Stimulated activated CD4-positive, alpha-beta T cell treated with anti-CD3 and anti-CD28 coated beads, Interleukin-15, amount 100 ng/mL, for 1 hour (primary cell): ENCODE data around the gene C22orf15.

Source experiments
- DNase-seq, 2 donors: peaks; one replicate each; pipeline ENCODE4 v3.0.0-alpha.2; 2020; ENCODE audit warnings: low read depth in 1 of 2, low spot score in 1 of 2

C22orf15 gene

DNA sequence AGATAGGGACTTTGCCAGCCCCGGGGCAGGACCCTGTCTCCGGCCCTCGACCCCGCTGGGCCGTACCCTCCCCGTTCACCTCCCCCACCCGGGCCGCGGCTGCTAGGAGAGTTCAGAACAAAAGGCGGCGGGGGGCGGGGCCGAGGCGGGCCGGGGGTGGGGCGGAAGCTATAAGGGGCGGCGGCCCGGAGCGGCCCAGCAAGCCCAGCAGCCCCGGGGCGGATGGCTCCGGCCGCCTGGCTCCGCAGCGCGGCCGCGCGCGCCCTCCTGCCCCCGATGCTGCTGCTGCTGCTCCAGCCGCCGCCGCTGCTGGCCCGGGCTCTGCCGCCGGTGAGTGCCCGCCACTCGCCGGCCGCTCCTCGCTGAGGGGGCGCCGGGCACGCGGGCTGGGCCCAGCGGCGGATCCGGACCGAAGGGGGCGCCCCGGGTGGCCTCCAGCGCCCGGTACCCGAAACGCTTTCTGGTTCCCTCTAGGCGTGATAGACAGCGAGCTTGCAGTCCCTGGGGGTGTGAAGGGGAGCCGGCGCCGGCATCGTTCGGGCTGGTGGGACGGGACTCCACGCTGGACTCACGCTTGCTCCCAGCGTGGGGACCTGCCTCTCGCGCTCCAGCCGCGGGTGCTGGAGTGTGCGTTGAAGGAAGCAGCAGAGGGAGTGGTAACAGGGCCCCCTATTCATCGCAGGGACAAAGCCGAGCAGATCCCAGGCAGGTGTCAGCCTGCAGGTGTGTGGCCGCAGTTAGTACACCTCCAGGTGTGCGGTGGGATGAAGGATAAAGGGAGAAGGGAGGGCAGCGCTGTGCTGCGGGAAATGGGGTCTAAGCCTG is 10.1 kb downstream of the C22orf15 start, which contains the start of gene MMP11:
Gene MMP11, plus strand, starts transcription at position 201 of the 825 bp plus-strand sequence. Its CDS starts 22 bp downstream, at position 223.
- DNase-seq, result peak; percentile 31 to 52

- no peak for DNase-seq
These were observed 10.8 kb downstream of the C22orf15 start for GRCh38 chr22:23773483-23774113.

- DNase-seq, result no peak
These were observed 11.5 kb downstream of the C22orf15 start for GRCh38 chr22:23774114-23774921.

DNA sequence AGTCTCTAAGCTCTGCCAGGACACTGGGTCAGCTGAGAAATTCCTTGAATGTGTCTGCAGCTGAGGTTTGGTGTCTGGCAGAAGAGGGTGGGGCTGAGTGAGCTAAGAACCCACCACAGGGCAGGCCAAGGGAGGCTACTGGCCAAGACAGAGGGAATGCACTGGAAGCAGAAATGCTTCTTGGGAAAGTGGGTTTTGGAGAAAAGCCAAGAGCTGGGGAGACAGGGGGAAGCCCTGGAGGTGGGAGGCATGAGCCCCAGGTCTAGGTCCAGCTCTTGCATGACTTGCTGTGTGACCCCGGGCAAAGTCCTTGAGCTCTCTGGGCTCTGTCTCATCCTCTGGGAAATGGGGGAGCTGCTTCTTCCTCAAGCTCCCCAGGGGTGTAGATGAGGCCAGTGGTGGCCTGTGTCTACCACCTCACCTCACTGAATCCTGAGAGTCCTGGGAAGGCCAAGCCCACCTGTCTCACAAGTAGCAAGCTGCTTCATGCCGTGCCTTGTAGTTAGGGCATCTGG is 12.2 kb downstream of the C22orf15 start:
- no peak for DNase-seq

DNA sequence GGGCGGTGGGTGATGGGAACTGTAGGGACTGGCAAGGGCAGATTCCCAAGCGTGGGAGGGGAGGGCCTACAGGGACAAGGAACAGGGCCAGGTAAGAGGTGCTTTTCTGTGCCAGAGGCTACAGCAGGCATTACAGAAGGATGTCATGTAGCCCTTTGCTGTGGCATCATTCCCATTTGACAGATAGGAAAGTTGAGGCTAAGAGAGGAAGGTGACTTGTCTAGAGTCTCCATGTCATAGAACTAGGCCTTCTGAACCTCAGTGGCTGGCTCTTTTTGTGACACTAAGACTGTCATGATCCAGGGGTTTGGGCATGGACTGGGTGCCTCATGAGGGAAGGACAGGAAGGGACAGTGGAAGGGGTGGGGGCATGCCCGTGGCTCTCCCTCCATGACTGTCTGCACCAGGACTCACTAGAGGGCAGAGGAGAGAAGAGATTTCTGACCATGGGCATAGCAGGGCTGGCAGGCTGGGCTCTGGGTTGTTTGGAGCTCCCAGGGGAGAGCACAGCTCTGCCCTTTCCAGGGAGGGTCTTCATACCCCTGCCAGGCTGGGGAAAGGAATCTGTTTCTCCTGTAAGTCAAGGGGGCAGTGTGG is 13.1 kb downstream of the C22orf15 start:
- DNase-seq, result no peak

GRCh38 chr22:23777776-23778576 is 15.2 kb downstream of the C22orf15 start:
- DNase-seq, result no peak

DNA sequence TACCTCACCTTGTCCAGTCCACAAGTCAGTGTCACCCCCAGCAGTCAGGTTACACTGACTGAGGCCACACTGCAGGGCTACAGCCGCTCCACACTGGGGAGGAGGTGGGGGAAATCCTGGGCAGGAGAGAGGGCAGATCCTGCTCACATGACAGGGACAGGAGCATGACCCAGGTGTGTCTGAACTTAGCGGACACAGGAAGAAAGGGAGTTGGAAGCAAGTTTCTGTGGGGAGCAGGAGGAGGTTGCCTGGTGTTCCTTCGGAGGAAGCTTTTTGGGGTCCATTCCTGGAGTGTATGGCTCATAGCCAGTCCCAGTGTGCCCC is 15.7 kb downstream of the C22orf15 start:
- DNase-seq, result no peak

DNA sequence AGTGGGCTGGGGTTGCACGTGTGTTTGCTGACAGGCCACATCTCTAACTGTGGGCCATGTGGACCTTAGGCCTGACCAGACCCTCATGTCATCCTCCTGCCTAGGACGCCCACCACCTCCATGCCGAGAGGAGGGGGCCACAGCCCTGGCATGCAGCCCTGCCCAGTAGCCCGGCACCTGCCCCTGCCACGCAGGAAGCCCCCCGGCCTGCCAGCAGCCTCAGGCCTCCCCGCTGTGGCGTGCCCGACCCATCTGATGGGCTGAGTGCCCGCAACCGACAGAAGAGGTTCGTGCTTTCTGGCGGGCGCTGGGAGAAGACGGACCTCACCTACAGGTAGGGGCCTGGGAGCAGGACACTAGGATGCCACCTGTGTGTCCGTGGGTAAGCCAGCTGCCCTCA is 16.3 kb downstream of the C22orf15 start:
- no peak for DNase-seq

- no peak for DNase-seq
These were observed 16.9 kb downstream of the C22orf15 start for GRCh38 chr22:23779731-23780130.

- no peak for DNase-seq
These were observed 17.5 kb downstream of the C22orf15 start for GRCh38 chr22:23780146-23780748.

GRCh38 chr22:23781065-23781464 is 18.3 kb downstream of the C22orf15 start:
- DNase-seq, result no peak

DNA sequence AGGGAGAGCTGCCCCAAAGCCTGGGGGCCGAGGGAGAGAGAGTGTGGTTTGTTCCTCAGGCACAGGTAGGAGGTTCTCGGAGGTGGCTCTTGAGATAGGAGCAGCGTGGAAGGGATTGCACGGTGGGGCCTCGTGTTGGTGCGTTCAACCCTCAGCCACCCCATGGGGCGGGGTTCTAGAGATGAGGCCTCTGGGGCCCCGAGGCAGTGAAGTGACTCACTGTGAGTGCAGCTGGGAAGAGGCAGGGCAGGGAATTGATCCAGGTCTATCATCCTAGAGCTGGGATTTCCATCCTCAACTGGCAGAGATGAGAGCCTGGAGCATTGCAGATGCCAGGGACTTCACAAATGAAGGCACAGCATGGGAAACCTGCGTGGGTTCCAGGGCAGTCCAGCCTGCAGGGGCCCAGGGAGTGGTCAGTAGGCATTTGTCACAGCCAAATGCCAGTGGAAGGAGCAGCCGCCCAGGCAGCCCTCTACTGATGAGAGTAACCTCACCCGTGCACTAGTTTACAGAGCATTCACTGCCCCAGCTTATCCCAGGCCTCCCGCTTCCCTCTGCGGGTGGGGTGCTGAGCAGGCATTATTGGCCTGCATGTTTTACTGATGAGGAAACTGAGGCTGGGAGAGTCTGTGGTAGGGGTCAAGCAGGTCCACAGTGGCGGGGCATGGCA is 18.9 kb downstream of the C22orf15 start:
- DNase-seq, result no peak

GRCh38 chr22:23782252-23782651 is 19.5 kb downstream of the C22orf15 start:
- no peak for DNase-seq

DNA sequence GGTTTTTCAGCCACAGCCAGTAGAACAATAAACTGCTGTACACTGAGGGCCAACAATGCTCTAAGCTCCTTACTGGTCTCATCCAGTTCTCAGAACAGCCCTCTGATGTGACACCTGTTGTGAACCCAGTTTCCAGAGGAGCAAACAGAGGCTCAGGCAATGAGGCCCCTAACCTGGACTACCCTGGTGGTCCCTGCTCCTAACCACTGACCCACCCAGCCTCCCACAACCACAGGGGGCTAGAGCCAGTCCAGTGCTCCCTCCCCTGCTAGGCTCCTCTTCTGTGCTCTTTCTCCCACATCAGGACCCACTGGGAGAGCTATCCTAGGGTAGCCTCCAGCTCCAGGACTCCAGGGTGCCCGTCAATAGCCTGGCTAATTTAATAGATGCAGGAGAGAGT is 19.9 kb downstream of the C22orf15 start:
- no peak for DNase-seq

DNA sequence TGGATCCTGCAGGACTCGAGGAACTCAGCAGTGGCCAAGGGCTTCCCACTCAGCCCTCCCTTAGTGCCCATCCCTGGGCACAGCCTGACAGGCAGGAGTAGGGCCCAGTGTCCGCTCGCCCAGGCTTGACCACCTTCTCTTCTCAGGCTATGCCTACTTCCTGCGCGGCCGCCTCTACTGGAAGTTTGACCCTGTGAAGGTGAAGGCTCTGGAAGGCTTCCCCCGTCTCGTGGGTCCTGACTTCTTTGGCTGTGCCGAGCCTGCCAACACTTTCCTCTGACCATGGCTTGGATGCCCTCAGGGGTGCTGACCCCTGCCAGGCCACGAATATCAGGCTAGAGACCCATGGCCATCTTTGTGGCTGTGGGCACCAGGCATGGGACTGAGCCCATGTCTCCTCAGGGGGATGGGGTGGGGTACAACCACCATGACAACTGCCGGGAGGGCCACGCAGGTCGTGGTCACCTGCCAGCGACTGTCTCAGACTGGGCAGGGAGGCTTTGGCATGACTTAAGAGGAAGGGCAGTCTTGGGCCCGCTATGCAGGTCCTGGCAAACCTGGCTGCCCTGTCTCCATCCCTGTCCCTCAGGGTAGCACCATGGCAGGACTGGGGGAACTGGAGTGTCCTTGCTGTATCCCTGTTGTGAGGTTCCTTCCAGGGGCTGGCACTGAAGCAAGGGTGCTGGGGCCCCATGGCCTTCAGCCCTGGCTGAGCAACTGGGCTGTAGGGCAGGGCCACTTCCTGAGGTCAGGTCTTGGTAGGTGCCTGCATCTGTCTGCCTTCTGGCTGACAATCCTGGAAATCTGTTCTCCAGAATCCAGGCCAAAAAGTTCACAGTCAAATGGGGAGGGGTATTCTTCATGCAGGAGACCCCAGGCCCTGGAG is 20.7 kb downstream of the C22orf15 start:
- DNase-seq, result no peak

DNA sequence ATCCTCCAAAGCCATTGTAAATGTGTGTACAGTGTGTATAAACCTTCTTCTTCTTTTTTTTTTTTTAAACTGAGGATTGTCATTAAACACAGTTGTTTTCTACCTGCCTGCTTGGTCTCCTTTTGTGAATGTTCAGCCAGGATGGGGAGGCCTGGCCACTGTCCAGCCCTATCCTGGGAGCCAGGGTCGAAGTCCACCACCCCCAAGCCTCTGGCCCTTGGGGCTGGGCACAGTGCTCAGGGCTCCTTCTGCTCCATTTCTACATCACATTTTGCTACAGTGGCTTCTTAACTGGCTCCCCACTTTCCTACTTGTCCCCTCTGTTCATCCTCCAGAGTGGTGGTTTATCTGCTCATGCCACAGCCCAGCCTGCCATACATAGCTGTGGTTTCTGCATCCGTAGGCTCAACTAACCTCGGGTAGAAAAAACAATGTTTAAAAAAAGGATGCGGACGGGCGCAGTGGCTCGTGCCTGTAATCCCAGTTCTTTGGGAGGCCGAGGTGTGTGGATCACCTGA is 21.5 kb downstream of the C22orf15 start:
- DNase-seq, result no peak

- DNase-seq, result no peak
These were observed 23.5 kb downstream of the C22orf15 start for GRCh38 chr22:23786261-23786710.
